PC-9 (cell line): ENCODE data around the gene WDR33. TPM values are rescaled to one million over a fixed set of nuclear protein-coding genes. Genes with fewer than 3 reads are reported as not detected.

Experiments
- BruUV-seq: library from RNA; stranded (reverse); fragments of 400-500 nt; replicated peaks from 2 replicates; lab custom pipeline; 2021; lab: Mats Ljungman, UMichigan
- CTCF ChIA-PET: fragments of 300-600 bp; sonication (Branson Sonifier 250); formaldehyde crosslinking; loops from one replicate; lab custom pipeline; 2022; ENCODE audit warnings: antibody characterized with exemption; lab: Charles Lee
- POLR2A ChIA-PET: fragments of 300-600 bp; sonication (Branson Sonifier 250); formaldehyde crosslinking; loops from one replicate; lab custom pipeline; 2022; ENCODE audit warnings: antibody characterized with exemption; ENCODE audit not compliant: unreplicated experiment; lab: Charles Lee
- DNase-seq, 2 experiments: peaks; one replicate each; pipeline versions ENCODE4 v3.0.0 to v3.0.0-alpha.2; 2015 to 2022; ENCODE audit warnings: mixed read lengths in 1 of 2
- H2AFZ ChIP-seq: fragments of 200-600 bp; sonication (generic); 2 replicates; pipeline ENCODE4 v1.8.1; 2017; ENCODE audit warnings: antibody characterized with exemption
- H3F3A ChIP-seq: fragments of 200-600 bp; sonication (generic); 2 replicates; pipeline ENCODE4 v1.8.1; 2017; ENCODE audit warnings: antibody characterized with exemption, mild to moderate bottlenecking, low read depth; ENCODE audit not compliant: insufficient read depth
- H3K27ac ChIP-seq: fragments of 200-600 bp; sonication (generic); 2 replicates; pipeline ENCODE4 v1.6.1; 2016; ENCODE audit warnings: mixed run types
- H3K27me3 ChIP-seq: fragments of 200-600 bp; sonication (generic); 2 replicates; pipeline ENCODE4 v1.6.1; 2016; ENCODE audit warnings: low read depth, mixed run types; ENCODE audit not compliant: insufficient read depth
- H3K36me3 ChIP-seq: fragments of 200-600 bp; sonication (generic); 2 replicates; pipeline ENCODE4 v1.6.1; 2016; ENCODE audit warnings: low read depth, mixed run types
- H3K4me1 ChIP-seq: fragments of 200-600 bp; sonication (generic); replicated peaks from 2 replicates; pipeline ENCODE4 v1.6.1; 2016; ENCODE audit warnings: mixed run types; ENCODE audit not compliant: insufficient read depth
- H3K4me2 ChIP-seq: fragments of 200-600 bp; sonication (generic); 2 replicates; pipeline ENCODE4 v1.6.1; 2017; ENCODE audit warnings: mixed run types
- H3K4me3 ChIP-seq: fragments of 200-600 bp; sonication (generic); 2 replicates; pipeline ENCODE4 v1.6.1; 2016; ENCODE audit warnings: mixed run types
- H3K79me2 ChIP-seq: fragments of 200-600 bp; sonication (generic); 2 replicates; pipeline ENCODE4 v1.6.1; 2017; ENCODE audit warnings: low read depth, mixed run types
- H3K9me2 ChIP-seq: fragments of 200-600 bp; sonication (generic); 2 replicates; pipeline ENCODE4 v1.8.1; 2017; ENCODE audit warnings: mild to moderate bottlenecking; ENCODE audit not compliant: insufficient read depth
- H3K9me3 ChIP-seq: fragments of 200-600 bp; sonication (generic); 2 replicates; pipeline ENCODE4 v1.8.1; 2016; ENCODE audit warnings: low read depth; ENCODE audit not compliant: insufficient read depth
- H4K20me1 ChIP-seq: fragments of 200-600 bp; sonication (generic); 2 replicates; pipeline ENCODE4 v1.8.1; 2017; ENCODE audit not compliant: insufficient read depth
- CTCF ChIP-seq: fragments of 200-600 bp; sonication (generic); conservative IDR thresholded peaks from 2 replicates; pipeline ENCODE4 v1.6.1; 2017; ENCODE audit warnings: mixed run types, antibody characterized with exemption, mild to moderate bottlenecking, moderate library complexity
- EZH2 ChIP-seq: fragments of 200-600 bp; sonication (generic); IDR thresholded peaks from 2 replicates; pipeline ENCODE4 v1.8.0; 2017; ENCODE audit warnings: antibody characterized with exemption, low read depth
- intact Hi-C: fragments of 100-400 bp; cut with micrococcal nuclease; formaldehyde crosslinking; loops from one replicate; pipeline ENCODE4 v1.10.0; 2022; ENCODE audit not compliant: unreplicated experiment
- total RNA-seq: library from RNA; stranded (reverse); gene quantifications from 2 replicates; pipeline ENCODE4 v1.2.3, GENCODE V29; 2021

The WDR33 gene
- total RNA-seq, 1 experiment from 2014 or later = 59.3 TPM

- Histone ChIP-seq H3K9me2 (no peaks in the 10 kb centered on the region), H3K4me3 (no peak overlapping the region), H3K4me2 (no peak overlapping the region), H3K27me3 (no peaks in the 10 kb centered on the region), H4K20me1 (no peaks in the 10 kb centered on the region), H3K79me2 (no peaks in the 10 kb centered on the region), H3K4me1 (no peaks in the 10 kb centered on the region), H3K36me3 (no peaks in the 10 kb centered on the region), H2AFZ (no peak overlapping the region), H3K27ac (no peak overlapping the region), H3F3A (no peaks in the 10 kb centered on the region), H3K9me3 (peaks cover 5% of the 10 kb centered on the region; the same call in 1 of the 2 replicates)
- no peak for DNase-seq
- intact Hi-C loops = no loop called here
- no TSS peak for BruUV-seq
- ChIA-PET POLR2A (no interaction called here), CTCF (no interaction called here)
- TF ChIP-seq CTCF (no peak), EZH2 (no peak)
These were observed 154.3 kb downstream of the WDR33 start for GRCh38 chr2:127656569-127657231.

- no peak overlapping the region for H3K27ac ChIP-seq
- H3K27me3 ChIP-seq = no peaks in the 10 kb centered on the region
- no TSS peak for BruUV-seq
- H3K4me2 ChIP-seq = no peak overlapping the region
- H2AFZ ChIP-seq = no peak overlapping the region
- H3F3A ChIP-seq = no peaks in the 10 kb centered on the region
- H3K4me1 ChIP-seq = no peaks in the 10 kb centered on the region
- H3K4me3 ChIP-seq = no peak overlapping the region
- peaks cover 5% of the 10 kb centered on the region; the same call in 1 of the 2 replicates for H3K9me3 ChIP-seq
- no peaks in the 10 kb centered on the region for H3K9me2 ChIP-seq
- intact Hi-C loops = no loop called here
- no peaks in the 10 kb centered on the region for H4K20me1 ChIP-seq
- H3K36me3 ChIP-seq = no peaks in the 10 kb centered on the region
- TF ChIP-seq EZH2 (no peak), CTCF (no peak)
- CTCF ChIA-PET = no interaction called here
- no peaks in the 10 kb centered on the region for H3K79me2 ChIP-seq
- POLR2A ChIA-PET = no interaction called here
- DNase-seq = no peak
These were observed 155.5 kb downstream of the WDR33 start for GRCh38 chr2:127655209-127656073.

- Histone ChIP-seq H3K4me1 (no peaks in the 10 kb centered on the region), H3K9me3 (peaks cover 1% of the 10 kb centered on the region; the same call in 1 of the 2 replicates), H3F3A (no peaks in the 10 kb centered on the region), H2AFZ (no peak overlapping the region), H3K4me3 (no peak overlapping the region), H3K27ac (no peak overlapping the region), H3K27me3 (no peaks in the 10 kb centered on the region), H3K79me2 (no peaks in the 10 kb centered on the region), H3K36me3 (no peaks in the 10 kb centered on the region), H3K4me2 (no peak overlapping the region), H4K20me1 (no peaks in the 10 kb centered on the region), H3K9me2 (no peaks in the 10 kb centered on the region)
- ChIA-PET CTCF (no interaction called here), POLR2A (interaction anchor here (0.6 kb wide), 1 partner anchor 545 kb away, joined by 3 read pairs; no protein-coding TSS in a partner anchor)
- intact Hi-C loops = no loop called here
- TF ChIP-seq EZH2 (no peak), CTCF (no peak)
- no TSS peak for BruUV-seq
- DNase-seq = no peak
These were observed 156.2 kb downstream of the WDR33 start for GRCh38 chr2:127654838-127655175.
